DOHH2 (cell line): ENCODE measurements around the gene NME3.

Experiments
- EZH2phosphoT487 ChIP-seq: fragments of 200-600 bp; sonication (generic); IDR thresholded peaks from 2 replicates; pipeline ENCODE4 v1.6.1; 2017; ENCODE audit warnings: borderline replicate concordance, mild to moderate bottlenecking, antibody characterized with exemption, low read length, moderate library complexity, mixed read lengths
- TF ChIP-seq, protein P1 (sequence below): fragments of 200-600 bp; sonication (generic); IDR thresholded peaks from one replicate; pipeline ENCODE4 v1.5.1; 2014; ENCODE audit warnings: antibody characterized with exemption, mild to moderate bottlenecking, low read depth, low read length; ENCODE audit not compliant: poor library complexity, severe bottlenecking

DNA sequence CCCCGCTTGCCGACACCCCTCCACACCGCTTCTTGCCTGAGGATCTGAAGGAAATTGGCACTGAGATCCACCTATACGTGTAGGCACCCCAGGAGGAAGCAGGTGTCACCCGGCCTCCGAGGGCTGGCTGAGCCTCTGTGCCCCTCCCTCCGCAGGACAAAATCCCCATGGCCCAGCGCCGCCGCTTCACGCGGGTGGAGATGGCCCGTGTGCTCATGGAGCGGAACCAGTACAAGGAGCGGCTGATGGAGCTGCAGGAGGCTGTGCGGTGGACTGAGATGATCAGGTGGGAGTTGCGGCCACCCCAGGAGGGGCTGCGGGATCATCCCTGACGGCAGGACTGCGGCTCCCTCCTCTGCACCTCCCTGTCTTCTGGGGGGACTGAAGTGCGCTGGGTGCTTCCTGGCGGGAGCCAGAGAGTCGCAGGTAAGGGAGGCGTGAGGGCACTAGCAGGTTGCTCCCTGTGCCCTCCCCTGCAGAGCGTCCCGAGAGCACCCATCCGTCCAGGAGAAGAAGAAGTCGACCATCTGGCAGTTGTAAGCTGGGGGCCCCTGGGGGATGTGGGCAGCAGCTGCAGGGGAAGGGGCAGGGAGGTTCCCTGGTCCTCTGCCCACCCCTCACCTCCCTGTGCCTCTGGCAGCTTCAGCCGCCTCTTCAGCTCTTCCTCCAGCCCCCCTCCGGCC lies 9.0 kb downstream of the NME3 start:
- TF ChIP-seq, protein P1, sequence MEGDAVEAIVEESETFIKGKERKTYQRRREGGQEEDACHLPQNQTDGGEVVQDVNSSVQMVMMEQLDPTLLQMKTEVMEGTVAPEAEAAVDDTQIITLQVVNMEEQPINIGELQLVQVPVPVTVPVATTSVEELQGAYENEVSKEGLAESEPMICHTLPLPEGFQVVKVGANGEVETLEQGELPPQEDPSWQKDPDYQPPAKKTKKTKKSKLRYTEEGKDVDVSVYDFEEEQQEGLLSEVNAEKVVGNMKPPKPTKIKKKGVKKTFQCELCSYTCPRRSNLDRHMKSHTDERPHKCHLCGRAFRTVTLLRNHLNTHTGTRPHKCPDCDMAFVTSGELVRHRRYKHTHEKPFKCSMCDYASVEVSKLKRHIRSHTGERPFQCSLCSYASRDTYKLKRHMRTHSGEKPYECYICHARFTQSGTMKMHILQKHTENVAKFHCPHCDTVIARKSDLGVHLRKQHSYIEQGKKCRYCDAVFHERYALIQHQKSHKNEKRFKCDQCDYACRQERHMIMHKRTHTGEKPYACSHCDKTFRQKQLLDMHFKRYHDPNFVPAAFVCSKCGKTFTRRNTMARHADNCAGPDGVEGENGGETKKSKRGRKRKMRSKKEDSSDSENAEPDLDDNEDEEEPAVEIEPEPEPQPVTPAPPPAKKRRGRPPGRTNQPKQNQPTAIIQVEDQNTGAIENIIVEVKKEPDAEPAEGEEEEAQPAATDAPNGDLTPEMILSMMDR, result no peak
- no peak for TF ChIP-seq EZH2phosphoT487
